GM12878 (cell line): Measurements from ENCODE around the gene ACAP1. TPM values are rescaled to one million over a fixed set of nuclear protein-coding genes. Genes with fewer than 3 reads are reported as not detected.

ENCODE experiments used
- BHLHE40 ChIP-seq, 2 experiments: fragments of 450-650 bp in 1 of 2; IDR thresholded peaks; 2 replicates each; pipeline ENCODE4 v1.6.1; 2011 to 2017; ENCODE audit warnings: low read depth in 2 of 2, borderline replicate concordance in 1 of 2, improper control_type of control experiment in 1 of 2, low read length in 1 of 2, mild to moderate bottlenecking in 1 of 2
- CBX5 ChIP-seq: sonication (generic); IDR thresholded peaks from 2 replicates; pipeline ENCODE4 v1.6.1; 2016; ENCODE audit warnings: low read depth, moderate library complexity, mild to moderate bottlenecking, inconsistent platforms
- CTCF ChIP-seq, 3 experiments: IDR thresholded peaks in 2 of 3; conservative IDR thresholded peaks in 1 of 3; 2 replicates each; pipeline ENCODE4 v1.5.1; 2011; ENCODE audit warnings: low read depth in 3 of 3, low read length in 3 of 3, mild to moderate bottlenecking in 3 of 3, control low read depth in 2 of 3, moderate library complexity in 2 of 3, inconsistent platforms in 1 of 3, mixed read lengths in 1 of 3; ENCODE audit not compliant: control insufficient read depth in 2 of 3, insufficient read depth in 1 of 3; ENCODE audit errors: extremely low read depth in 1 of 3
- E2F4 ChIP-seq: IDR thresholded peaks from 2 replicates; pipeline ENCODE4 v1.6.1; 2012; ENCODE audit warnings: low read depth, low read length, improper control_type of control experiment
- E2F8 ChIP-seq: fragments of 450-650 bp; IDR thresholded peaks from 2 replicates; pipeline ENCODE4 v1.6.1; 2018; ENCODE audit warnings: mild to moderate bottlenecking, low read depth, moderate library complexity; ENCODE audit not compliant: partially characterized antibody
- EGR1 ChIP-seq, 2 experiments: IDR thresholded peaks; 1 replicate in 1 of 2; 2 replicates in 1 of 2; pipeline ENCODE4 v1.6.1; 2011 to 2012; ENCODE audit warnings: low read depth in 2 of 2, low read length in 2 of 2, borderline replicate concordance in 1 of 2, mild to moderate bottlenecking in 1 of 2, moderate library complexity in 1 of 2
- KDM1A ChIP-seq: fragments of 200-600 bp; sonication (generic); IDR thresholded peaks from 2 replicates; pipeline ENCODE4 v1.6.1; 2016; ENCODE audit warnings: borderline replicate concordance
- MTA3 ChIP-seq: IDR thresholded peaks from 2 replicates; pipeline ENCODE4 v1.6.1; 2012; ENCODE audit warnings: low read length, inconsistent platforms, borderline replicate concordance
- MXI1 ChIP-seq: fragments of 150-350 bp; IDR thresholded peaks from 2 replicates; pipeline ENCODE4 v1.6.1; 2011; ENCODE audit warnings: low read depth, mild to moderate bottlenecking, inconsistent platforms, low read length, improper control_type of control experiment
- USF1 ChIP-seq: IDR thresholded peaks from 2 replicates; pipeline ENCODE4 v1.6.1; 2011; ENCODE audit warnings: borderline replicate concordance, low read depth, mild to moderate bottlenecking, moderate library complexity, mixed read lengths, low read length; ENCODE audit not compliant: insufficient read depth; ENCODE audit errors: extremely low read length
- ZBED1 ChIP-seq: IDR thresholded peaks from 2 replicates; pipeline ENCODE4 v1.6.1; 2016; ENCODE audit warnings: borderline replicate concordance
- polyA plus RNA-seq, 11 experiments: library from polyadenylated mRNA; depleted of rRNA in 4 of 11; unstranded in 6 of 11; stranded (reverse) in 5 of 11; fragments of >200 nt; fragmentation: Nextera tagmentation in 4 of 11; fragmentation: Illumina TruSeq in 1 of 11; extraction: Ambion mirVana in 4 of 11; extraction: Trizol in 1 of 11; gene quantifications; 1 replicate in 1 of 11; 2 replicates in 10 of 11; pipeline versions ENCODE4 v1.2.1 to v1.2.3, GENCODE V29; 2011 to 2016; ENCODE audit warnings: inconsistent platforms in 2 of 11, missing spikeins in 2 of 11, low read depth in 1 of 11
- total RNA-seq, 4 experiments: library from RNA; depleted of rRNA in 3 of 4; stranded (reverse); fragments of >200 nt in 3 of 4; fragmentation: Illumina TruSeq in 1 of 4; extraction: Trizol in 1 of 4; gene quantifications; 2 replicates each; pipeline versions ENCODE4 v1.2.1 to v1.2.3, GENCODE V29; 2013 to 2021

The ACAP1 gene
- total and polyA plus RNA-seq, 10 of the 15 experiments (the other 5 are each of a cell fraction or from before 2014, with no cell fraction given), result 5.7 to 245 (median 118) TPM

GRCh38 chr17:7393613-7394451 is 57.5 kb downstream of the ACAP1 start (continued):
- no peak for TF ChIP-seq USF1
- TF ChIP-seq MTA3, result no peak
- TF ChIP-seq EGR1 (IDR thresholded peaks at IDR 0.05; ENCODE audit: borderline replicate concordance in 1 of 2, low read depth in 2 of 2, low read length in 2 of 2), result 0 out of 3 replicates have a peak, but pooled peaks of 1 of the 2 experiments have one; percentile 53
- TF ChIP-seq BHLHE40 (IDR thresholded peaks at IDR 0.05; ENCODE audit: borderline replicate concordance in 1 of 2, low read depth in 2 of 2, low read length in 1 of 2), result no peak
- TF ChIP-seq CBX5, result no peak
- TF ChIP-seq E2F8, result no peak
- 0 out of 6 replicates have a peak, but pooled peaks of 1 of the 3 experiments have one; percentile 11 for TF ChIP-seq CTCF (IDR thresholded peaks at IDR 0.05 in 2 of 3, conservative IDR thresholded peaks at IDR 0.05 in 1 of 3; ENCODE audit: control insufficient read depth in 2 of 3, extremely low read depth in 1 of 3, insufficient read depth in 1 of 3, low read depth in 3 of 3, low read length in 3 of 3)
- no peak for TF ChIP-seq E2F4
- no peak for TF ChIP-seq KDM1A
- TF ChIP-seq ZBED1, result no peak
- TF ChIP-seq MXI1, result no peak
